Keratinocyte (primary cell): ENCODE data around the gene RCE1. TPM values are rescaled to one million over a fixed set of nuclear protein-coding genes. Genes with fewer than 3 reads are reported as not detected.

ENCODE experiments used
- DNase-seq: peaks from one replicate; pipeline ENCODE4 v3.0.0-alpha.2; 2011; ENCODE audit warnings: low read depth, missing footprints, low spot score
- FAIRE-seq: peaks from 2 replicates; lab custom pipeline; 2011; peaks lifted over from hg19 to GRCh38; lab: Jason Lieb, UNC
- H2AFZ ChIP-seq: 2 replicates; pipeline ENCODE4 v1.6.0; 2012; ENCODE audit warnings: low read length, control low read depth, inconsistent platforms; ENCODE audit not compliant: control insufficient read depth
- H3K27ac ChIP-seq: 2 replicates; pipeline ENCODE4 v1.5.1; 2011; ENCODE audit warnings: low read length; ENCODE audit not compliant: control insufficient read depth, insufficient read depth
- H3K27me3 ChIP-seq: 3 replicates; pipeline ENCODE4 v1.6.0; 2011; ENCODE audit warnings: low read length; ENCODE audit not compliant: control insufficient read depth, insufficient read depth; ENCODE audit errors: extremely low read depth
- H3K36me3 ChIP-seq, 2 experiments: 2 replicates in 1 of 2; 3 replicates in 1 of 2; pipeline ENCODE4 v1.5.1; 2011; ENCODE audit warnings: low read length in 2 of 2, mild to moderate bottlenecking in 1 of 2; ENCODE audit not compliant: control insufficient read depth in 2 of 2, insufficient read depth in 2 of 2; ENCODE audit errors: extremely low read depth in 1 of 2
- H3K4me1 ChIP-seq: 3 replicates; pipeline ENCODE4 v1.5.1; 2011; ENCODE audit warnings: low read length; ENCODE audit not compliant: control insufficient read depth, insufficient read depth; ENCODE audit errors: extremely low read depth
- H3K4me2 ChIP-seq: 3 replicates; pipeline ENCODE4 v1.6.0; 2011; ENCODE audit warnings: low read depth, low read length; ENCODE audit not compliant: control insufficient read depth, insufficient read depth; ENCODE audit errors: extremely low read depth
- H3K4me3 ChIP-seq, 3 experiments: fragments of 200-600 bp in 1 of 3; sonication (generic) in 1 of 3; 2 replicates in 2 of 3; 3 replicates in 1 of 3; pipeline ENCODE4 v1.5.1; 2011 to 2016; ENCODE audit warnings: low read length in 3 of 3, mild to moderate bottlenecking in 3 of 3, control low read depth in 2 of 3, inconsistent platforms in 1 of 3, low read depth in 1 of 3, mixed read lengths in 1 of 3, mixed run types in 1 of 3, moderate library complexity in 1 of 3; ENCODE audit not compliant: control insufficient read depth in 2 of 3, insufficient read depth in 2 of 3; ENCODE audit errors: extremely low read depth in 1 of 3
- H3K79me2 ChIP-seq: 2 replicates; pipeline ENCODE4 v1.6.0; 2012; ENCODE audit warnings: low read length; ENCODE audit not compliant: control insufficient read depth, insufficient read depth
- H3K9ac ChIP-seq: 3 replicates; pipeline ENCODE4 v1.6.0; 2011; ENCODE audit warnings: low read length; ENCODE audit not compliant: control insufficient read depth, insufficient read depth; ENCODE audit errors: extremely low read depth
- H3K9me1 ChIP-seq: 3 replicates; pipeline ENCODE4 v1.6.0; 2011; ENCODE audit warnings: low read length; ENCODE audit not compliant: control insufficient read depth, insufficient read depth; ENCODE audit errors: extremely low read depth
- H3K9me3 ChIP-seq: 2 replicates; pipeline ENCODE4 v1.5.1; 2012; ENCODE audit warnings: low read depth, low read length; ENCODE audit not compliant: control insufficient read depth
- H4K20me1 ChIP-seq: 3 replicates; pipeline ENCODE4 v1.6.0; 2011; ENCODE audit warnings: low read length; ENCODE audit not compliant: control insufficient read depth, insufficient read depth; ENCODE audit errors: extremely low read depth
- CTCF ChIP-seq, 3 experiments: IDR thresholded peaks in 1 of 3; conservative IDR thresholded peaks in 1 of 3; optimal IDR thresholded peaks in 1 of 3; 2 replicates in 2 of 3; 3 replicates in 1 of 3; pipeline versions ENCODE3 to v1.5.1; 2011; ENCODE audit warnings: low read length in 3 of 3, mild to moderate bottlenecking in 3 of 3, moderate library complexity in 2 of 3, control low read depth in 1 of 3, inconsistent platforms in 1 of 3; ENCODE audit not compliant: insufficient read depth in 2 of 3; ENCODE audit errors: extremely low read depth in 1 of 3
- EZH2 ChIP-seq: IDR thresholded peaks from one replicate; pipeline ENCODE4 v1.6.1; 2012; ENCODE audit warnings: inconsistent platforms, mild to moderate bottlenecking, low read length, moderate library complexity
- dilution Hi-C: fragments of 300-500 bp; cut with MboI; formaldehyde crosslinking; loops from one replicate; pipeline ENCODE4 v1.7.0; 2020; ENCODE audit warnings: low sequenced_read_pairs; ENCODE audit not compliant: extremely low pct_ligation_motif_present
- polyA plus RNA-seq, 5 experiments: library from polyadenylated mRNA; depleted of rRNA in 3 of 5; stranded (reverse) in 3 of 5; stranded (forward) in 1 of 5; unstranded in 1 of 5; fragments of >200 nt; gene quantifications; 1 replicate in 1 of 5; 2 replicates in 3 of 5; 3 replicates in 1 of 5; pipeline versions ENCODE4 v1.2.1 to v1.2.3, GENCODE V29; 2011 to 2012; ENCODE audit warnings: missing spikeins in 2 of 5, low read depth in 1 of 5, low replicate concordance in 1 of 5

RCE1 gene
- polyA plus RNA-seq, 1 donor (not counting 4 experiments of a cell fraction or from before 2014, with no cell fraction given): 11.2 TPM

- no peak overlapping the region for H3K27ac ChIP-seq
- peak; percentile 90 for FAIRE-seq
Measured at GRCh38 chr11:66880496-66881450, 37.5 kb downstream of the RCE1 start.

GRCh38 chr11:66881451-66881835, 38.2 kb downstream of the RCE1 start:
- FAIRE-seq (no peak), DNase-seq (no peak)
- no peaks in the 10 kb centered on the region for H3K27me3 ChIP-seq
- peaks cover 13% of the 10 kb centered on the region for H3K79me2 ChIP-seq
- peaks cover 23% of the 10 kb centered on the region for H4K20me1 ChIP-seq
- H3K27ac ChIP-seq: no peak overlapping the region
- peaks cover 6% of the 10 kb centered on the region for H3K9me1 ChIP-seq
- peak overlapping the region; percentile 52 for H3K4me2 ChIP-seq
- no peak overlapping the region for H2AFZ ChIP-seq
- H3K36me3 ChIP-seq: peaks cover 2 to 5% of the 10 kb centered on the region in 2 experiments
- H3K4me1 ChIP-seq: peaks cover 49% of the 10 kb centered on the region
- no peaks in the 10 kb centered on the region for H3K9me3 ChIP-seq
- TF ChIP-seq EZH2 (no peak), CTCF (optimal IDR thresholded peaks at IDR 0.05 in 1 of 3, IDR thresholded peaks at IDR 0.05 in 1 of 3, conservative IDR thresholded peaks at IDR 0.05 in 1 of 3; ENCODE audit: extremely low read depth in 1 of 3, insufficient read depth in 2 of 3, low read length in 3 of 3) (peak in 1 of 3 experiments; percentile 44)
- dilution Hi-C loops: no loop called here
- H3K9ac ChIP-seq: no peak overlapping the region
- no peak overlapping the region for H3K4me3 ChIP-seq

More at GRCh38 chr11:66880496-66881450, 37.5 kb downstream of the RCE1 start:
- Histone ChIP-seq H3K36me3 (peaks cover 2 to 4% of the 10 kb centered on the region in 2 experiments), H2AFZ (no peak overlapping the region), H3K4me2 (peak overlapping the region; percentile 52), H3K79me2 (peaks cover 13% of the 10 kb centered on the region), H4K20me1 (peaks cover 23% of the 10 kb centered on the region), H3K27me3 (no peaks in the 10 kb centered on the region), H3K4me3 (no peak overlapping the region), H3K9me1 (peaks cover 6% of the 10 kb centered on the region), H3K4me1 (peaks cover 46% of the 10 kb centered on the region), H3K9me3 (no peaks in the 10 kb centered on the region), H3K9ac (no peak overlapping the region)
- dilution Hi-C loops: no loop called here
- DNase-seq: peak; percentile 71
- TF ChIP-seq CTCF (optimal IDR thresholded peaks at IDR 0.05 in 1 of 3, IDR thresholded peaks at IDR 0.05 in 1 of 3, conservative IDR thresholded peaks at IDR 0.05 in 1 of 3; ENCODE audit: extremely low read depth in 1 of 3, insufficient read depth in 2 of 3, low read length in 3 of 3): no peak
- no peak for TF ChIP-seq EZH2
